ENCODE data around the gene SPRY4. TPM values are rescaled to one million over a fixed set of nuclear protein-coding genes. Genes with fewer than 3 reads are reported as not detected.
"Not testable (repeated sequence)": the region's sequence is repeated elsewhere in the genome, so short reads cannot be mapped to it uniquely, and the experiment has no call there.

SPRY4 gene
- total RNA-seq, 3 donors from 2014 or later, result 13.0 to 18.0 (median 14.5) TPM

DNA sequence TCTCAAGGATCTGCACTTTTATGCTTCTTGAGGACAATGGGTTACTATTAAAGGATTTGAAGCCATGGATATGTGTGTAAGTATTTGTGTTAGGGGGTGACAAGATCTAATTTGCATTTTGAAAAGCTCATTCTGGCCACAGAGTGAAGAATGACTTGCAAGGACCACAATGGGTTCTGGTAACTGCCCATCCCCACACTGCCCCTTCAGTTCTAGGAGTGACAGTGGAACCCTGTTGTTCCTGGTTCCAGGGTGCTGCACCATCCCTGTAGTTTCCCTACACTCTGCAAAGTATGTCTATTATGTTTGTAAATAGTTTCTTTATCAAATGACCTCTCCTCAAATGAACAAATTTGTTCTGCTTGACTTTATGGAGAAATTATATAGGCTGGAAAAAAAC, 9.7 kb upstream of the SPRY4 start:
- H3K27me3 ChIP-seq, result no peaks in the 10 kb centered on the region
- H3K36me3 ChIP-seq, result no peaks in the 10 kb centered on the region
- intact Hi-C loops (cut with DNase I; ENCODE audit: low total_unique reads), result no loop called here
- H3K4me1 ChIP-seq, result no peaks in the 10 kb centered on the region
- no peak overlapping the region for H3K27ac ChIP-seq
- TF ChIP-seq POLR2AphosphoS5 (IDR thresholded peaks at IDR 0.05) (no peak), CTCF (IDR thresholded peaks at IDR 0.05) (no peak), POLR2A (IDR thresholded peaks at IDR 0.05) (no peak)
- H3K9me3 ChIP-seq, result no peaks in the 10 kb centered on the region
- DNase-seq (ENCODE audit: low spot score in 2 of 2), result no peak
- no peak overlapping the region for H3K4me3 ChIP-seq

DNA sequence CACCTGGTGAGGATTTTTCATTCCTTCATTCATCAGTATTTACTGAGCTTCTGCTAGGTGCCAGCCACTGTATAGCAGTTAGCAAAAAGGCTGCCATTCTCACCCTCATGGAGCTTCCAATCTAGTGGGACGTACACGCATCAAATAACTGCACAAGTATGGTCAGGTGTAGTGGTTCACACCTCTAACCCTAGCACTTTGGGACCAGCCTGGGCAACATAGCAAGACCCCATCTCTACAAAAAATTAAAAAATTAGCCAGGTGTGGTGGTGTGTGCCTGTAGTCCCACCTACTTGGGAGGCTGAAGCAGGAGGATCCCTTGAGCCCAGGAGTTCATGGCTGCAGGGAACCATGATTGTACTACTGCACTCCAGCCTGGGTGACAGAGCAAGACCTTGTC, 8.9 kb upstream of the SPRY4 start:
- DNase-seq (ENCODE audit: low spot score in 2 of 2); intact Hi-C loops (cut with DNase I; ENCODE audit: low total_unique reads); H3K36me3 ChIP-seq; H3K4me3 ChIP-seq; H3K9me3 ChIP-seq; H3K4me1 ChIP-seq; H3K27ac ChIP-seq; H3K27me3 ChIP-seq: not testable (repeated sequence)

- H3K27ac ChIP-seq, result no peak overlapping the region
- no peak for DNase-seq (ENCODE audit: low spot score in 2 of 2)
Measured at GRCh38 chr5:142330444-142330843, 5.6 kb upstream of the SPRY4 start.

GRCh38 chr5:142330026-142330425, 5.2 kb upstream of the SPRY4 start:
- Histone ChIP-seq H3K27me3 (no peaks in the 10 kb centered on the region), H3K4me3 (no peak overlapping the region), H3K4me1 (no peaks in the 10 kb centered on the region), H3K27ac (no peak overlapping the region), H3K9me3 (no peaks in the 10 kb centered on the region), H3K36me3 (no peaks in the 10 kb centered on the region)
- intact Hi-C loops (cut with DNase I; ENCODE audit: low total_unique reads), result no loop called here
- DNase-seq (ENCODE audit: low spot score in 2 of 2), result no peak
- TF ChIP-seq CTCF (IDR thresholded peaks at IDR 0.05), result no peak
- no peak for TF ChIP-seq POLR2AphosphoS5 (IDR thresholded peaks at IDR 0.05)

More at GRCh38 chr5:142330444-142330843, 5.6 kb upstream of the SPRY4 start:
- H3K9me3 ChIP-seq, result no peaks in the 10 kb centered on the region
- H3K36me3 ChIP-seq, result no peaks in the 10 kb centered on the region
- intact Hi-C loops (cut with DNase I; ENCODE audit: low total_unique reads), result no loop called here
- H3K4me1 ChIP-seq, result no peaks in the 10 kb centered on the region
- TF ChIP-seq POLR2A (IDR thresholded peaks at IDR 0.05) (no peak), CTCF (IDR thresholded peaks at IDR 0.05) (no peak)
- H3K4me3 ChIP-seq, result no peak overlapping the region
- no peaks in the 10 kb centered on the region for H3K27me3 ChIP-seq

GRCh38 chr5:142327111-142327842, 2.5 kb upstream of the SPRY4 start:
- H3K36me3 ChIP-seq, result no peaks in the 10 kb centered on the region
- peak overlapping the region in 1 of 2 donors; percentile 22 for H3K27ac ChIP-seq
- H3K9me3 ChIP-seq, result no peaks in the 10 kb centered on the region
- intact Hi-C loops (cut with DNase I; ENCODE audit: low total_unique reads), result no loop called here
- H3K4me3 ChIP-seq, result no peak overlapping the region
- TF ChIP-seq CTCF (IDR thresholded peaks at IDR 0.05) (no peak), POLR2AphosphoS5 (IDR thresholded peaks at IDR 0.05) (no peak), POLR2A (IDR thresholded peaks at IDR 0.05) (no peak)
- no peaks in the 10 kb centered on the region for H3K27me3 ChIP-seq
- H3K4me1 ChIP-seq, result peaks cover 0 to 5% of the 10 kb centered on the region in 2 donors
- DNase-seq (ENCODE audit: low spot score in 2 of 2), result no peak
